Measurements from ENCODE around the gene SWAP70.

- TF ChIP-seq ARNT (IDR thresholded peaks at IDR 0.05) (no peak), TARDBP (IDR thresholded peaks at IDR 0.05) (no peak), ELF4 (IDR thresholded peaks at IDR 0.05) (no peak), SUZ12 (IDR thresholded peaks at IDR 0.05) (no peak), BHLHE40 (IDR thresholded peaks at IDR 0.05; ENCODE audit: borderline replicate concordance) (no peak), L3MBTL2 (conservative IDR thresholded peaks at IDR 0.05) (no peak)
These were observed 23.9 kb upstream of the SWAP70 start for GRCh38 chr11:9639985-9640384.
